Measurements from ENCODE around the gene RAE1.

DNA sequence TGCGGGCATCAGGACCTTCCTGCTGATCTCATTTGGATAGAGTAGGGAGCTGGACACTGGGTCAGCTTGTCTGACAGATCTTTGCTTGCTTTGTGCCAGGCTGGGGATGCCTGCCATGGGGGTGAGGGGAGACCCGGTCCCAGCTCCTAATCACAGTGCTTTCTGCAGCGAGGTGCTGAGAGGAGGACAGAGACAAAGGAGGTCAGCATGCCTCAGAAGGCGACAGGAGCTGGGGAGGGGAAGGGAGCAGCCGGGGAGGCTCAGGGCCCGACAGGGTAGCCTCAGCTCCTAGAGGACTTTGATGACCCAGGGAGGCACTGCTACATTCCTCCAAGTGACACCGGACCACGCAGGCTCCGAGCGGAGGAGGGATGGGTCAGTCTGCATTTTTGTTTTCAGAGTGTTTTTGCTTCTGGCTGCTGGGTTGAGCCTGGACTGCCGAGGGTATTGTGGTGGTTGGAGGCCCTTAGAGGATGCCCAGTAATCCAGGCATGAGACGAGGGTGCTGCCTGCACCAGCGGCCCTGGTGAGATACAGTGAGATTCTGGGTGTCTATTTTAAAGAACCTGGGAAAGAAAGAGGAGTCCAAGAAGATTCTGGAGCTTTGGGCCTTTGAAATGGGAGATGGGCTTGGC is 48.0 kb downstream of the RAE1 start:
- TF ChIP-seq POLR2A (IDR thresholded peaks at IDR 0.05; ENCODE audit: low read length) (no peak), GATA1 (IDR thresholded peaks at IDR 0.05; ENCODE audit: low read depth, low read length) (no peak)

Data from erythroblast (primary cell).